IPS-15b (cell line): ENCODE results near the gene KCNA4.
"Not testable (repeated sequence)": the region's sequence is repeated elsewhere in the genome, so short reads cannot be mapped to it uniquely, and the experiment has no call there.

Source experiments
- H3K27me3 ChIP-seq: one replicate; pipeline ENCODE4 v1.6.1; 2013; ENCODE audit warnings: low read length; ENCODE audit not compliant: control insufficient read depth, insufficient read depth
- H3K36me3 ChIP-seq: one replicate; pipeline ENCODE4 v1.6.1; 2013; ENCODE audit warnings: low read length; ENCODE audit not compliant: control insufficient read depth, insufficient read depth
- H3K4me1 ChIP-seq: one replicate; pipeline ENCODE4 v1.6.1; 2013; ENCODE audit warnings: mild to moderate bottlenecking, low read length; ENCODE audit not compliant: control insufficient read depth, insufficient read depth
- H3K4me3 ChIP-seq: one replicate; pipeline ENCODE4 v1.5.1; 2013; ENCODE audit warnings: low read depth, low read length
- H3K9ac ChIP-seq: one replicate; pipeline ENCODE4 v1.6.1; 2013; ENCODE audit warnings: low read depth, mild to moderate bottlenecking, low read length
- H3K9me3 ChIP-seq: one replicate; pipeline ENCODE4 v1.6.1; 2013; ENCODE audit warnings: mild to moderate bottlenecking, low read length; ENCODE audit not compliant: control insufficient read depth, insufficient read depth

Gene KCNA4

GRCh38 chr11:30016588-30017363, at the start of gene KCNA4:
TSS of gene KCNA4 (minus strand) at chr11:30017030. CDS start at chr11:30012678, 4,352 bp downstream.
- H3K27me3 ChIP-seq, result peaks cover 94% of the 10 kb centered on the region
- H3K4me1 ChIP-seq, result peaks cover 2% of the 10 kb centered on the region
- H3K4me3 ChIP-seq, result peak within 1 kb of the TSS; percentile 53

GRCh38 chr11:30062103-30062502, 45.3 kb upstream of the KCNA4 start:
- H3K9me3 ChIP-seq, result peaks cover 3% of the 10 kb centered on the region

More at GRCh38 chr11:30016588-30017363, at the start of gene KCNA4:
- no peaks in the 10 kb centered on the region for H3K36me3 ChIP-seq
- H3K9ac ChIP-seq, result no peak within 1 kb of the TSS
- no peaks in the 10 kb centered on the region for H3K9me3 ChIP-seq

GRCh38 chr11:30059172-30059815, 42.5 kb upstream of the KCNA4 start:
- Histone ChIP-seq H3K9me3 (peaks cover 3% of the 10 kb centered on the region), H3K27me3 (no peaks in the 10 kb centered on the region), H3K4me3 (no peak overlapping the region), H3K36me3 (no peaks in the 10 kb centered on the region), H3K4me1 (no peaks in the 10 kb centered on the region), H3K9ac (no peak overlapping the region)

More at GRCh38 chr11:30062103-30062502, 45.3 kb upstream of the KCNA4 start:
- Histone ChIP-seq H3K27me3 (no peaks in the 10 kb centered on the region), H3K4me3 (no peak overlapping the region), H3K9ac (no peak overlapping the region), H3K4me1 (no peaks in the 10 kb centered on the region), H3K36me3 (no peaks in the 10 kb centered on the region)

DNA sequence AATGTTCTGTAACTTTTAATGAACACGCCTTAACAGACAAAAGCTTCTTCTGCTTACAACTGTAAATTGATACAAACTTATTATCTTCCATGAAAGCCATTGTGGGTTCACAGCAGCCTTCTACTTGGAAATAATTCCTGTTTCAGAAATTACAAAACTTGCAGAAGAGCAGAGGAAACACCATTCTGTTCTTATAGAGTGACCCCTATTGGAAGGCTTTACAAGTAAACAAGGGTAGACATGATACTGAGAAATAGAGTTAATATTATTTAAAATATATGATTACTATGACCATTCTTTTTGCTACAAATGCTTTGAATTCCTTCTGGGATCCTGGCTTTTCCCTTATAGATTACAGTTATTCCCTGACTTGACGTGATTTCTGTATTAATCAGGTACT, 32.4 kb upstream of the KCNA4 start:
- H3K9me3 ChIP-seq, result no peaks in the 10 kb centered on the region
- no peaks in the 10 kb centered on the region for H3K36me3 ChIP-seq
- no peak overlapping the region for H3K9ac ChIP-seq
- peaks cover 18% of the 10 kb centered on the region for H3K27me3 ChIP-seq
- H3K4me1 ChIP-seq, result no peaks in the 10 kb centered on the region
- H3K4me3 ChIP-seq, result no peak overlapping the region

- H3K4me1 ChIP-seq, result no peaks in the 10 kb centered on the region
- H3K36me3 ChIP-seq, result no peaks in the 10 kb centered on the region
- no peak overlapping the region for H3K4me3 ChIP-seq
- peaks cover 22% of the 10 kb centered on the region for H3K27me3 ChIP-seq
- no peaks in the 10 kb centered on the region for H3K9me3 ChIP-seq
- H3K9ac ChIP-seq, result no peak overlapping the region
Measured at GRCh38 chr11:30046578-30046945, 29.7 kb upstream of the KCNA4 start.

- H3K9ac ChIP-seq, result no peak overlapping the region
- H3K9me3 ChIP-seq, result no peaks in the 10 kb centered on the region
- H3K27me3 ChIP-seq, result peaks cover 22% of the 10 kb centered on the region
- no peaks in the 10 kb centered on the region for H3K36me3 ChIP-seq
- H3K4me1 ChIP-seq, result no peaks in the 10 kb centered on the region
- no peak overlapping the region for H3K4me3 ChIP-seq
Measured at GRCh38 chr11:30045921-30046577, 29.2 kb upstream of the KCNA4 start.

- Histone ChIP-seq H3K27me3 (peaks cover 28% of the 10 kb centered on the region), H3K36me3 (no peaks in the 10 kb centered on the region), H3K4me3 (no peak overlapping the region), H3K9me3 (no peaks in the 10 kb centered on the region), H3K9ac (no peak overlapping the region), H3K4me1 (no peaks in the 10 kb centered on the region)
Measured at GRCh38 chr11:30045144-30045543, 28.3 kb upstream of the KCNA4 start.

DNA sequence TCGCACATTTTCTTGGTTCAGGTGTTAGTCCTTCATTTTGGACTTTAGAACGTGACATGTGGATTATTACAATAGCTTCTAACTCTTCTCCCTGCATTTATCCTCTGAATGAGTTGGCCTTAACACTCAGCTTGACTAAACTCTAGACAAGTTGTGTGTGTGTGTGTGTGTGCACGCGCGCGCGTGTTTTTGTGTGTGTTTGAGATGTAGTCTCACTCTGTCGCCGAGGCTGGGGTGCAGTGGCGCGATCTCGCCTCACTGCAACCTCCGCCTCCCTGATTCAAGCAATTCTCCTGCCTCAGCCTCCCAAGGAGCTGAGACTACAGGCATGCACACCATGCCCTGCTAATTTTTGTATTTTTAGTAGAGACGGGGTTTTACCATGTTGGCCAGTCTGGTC, 24.3 kb upstream of the KCNA4 start:
- Histone ChIP-seq H3K9me3 (no peaks in the 10 kb centered on the region), H3K9ac (no peak overlapping the region), H3K4me3 (no peak overlapping the region), H3K27me3 (peaks cover 61% of the 10 kb centered on the region), H3K4me1 (no peaks in the 10 kb centered on the region), H3K36me3 (no peaks in the 10 kb centered on the region)

DNA sequence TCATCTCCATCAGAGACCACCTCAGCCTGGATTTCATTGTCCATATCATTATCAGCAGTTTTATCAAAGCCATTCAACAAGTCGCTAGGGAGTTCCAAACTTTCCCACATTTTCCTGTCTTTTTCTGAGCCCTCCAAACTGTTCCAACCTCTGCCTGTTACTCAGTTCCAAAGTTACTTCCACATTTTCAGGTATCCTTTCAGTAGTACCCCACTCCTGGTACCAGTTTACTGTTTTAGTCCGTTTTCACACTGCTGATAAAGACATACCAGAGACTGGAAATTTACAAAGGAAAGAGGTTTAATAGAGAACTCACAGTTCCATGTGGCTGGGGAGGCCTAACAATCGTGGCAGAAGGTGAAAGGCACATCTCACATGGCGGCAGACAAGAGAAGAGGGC, 17.9 kb upstream of the KCNA4 start:
- peaks cover 92% of the 10 kb centered on the region for H3K27me3 ChIP-seq
- H3K4me1 ChIP-seq, H3K36me3 ChIP-seq, H3K4me3 ChIP-seq, H3K9me3 ChIP-seq, H3K9ac ChIP-seq: not testable (repeated sequence)

DNA sequence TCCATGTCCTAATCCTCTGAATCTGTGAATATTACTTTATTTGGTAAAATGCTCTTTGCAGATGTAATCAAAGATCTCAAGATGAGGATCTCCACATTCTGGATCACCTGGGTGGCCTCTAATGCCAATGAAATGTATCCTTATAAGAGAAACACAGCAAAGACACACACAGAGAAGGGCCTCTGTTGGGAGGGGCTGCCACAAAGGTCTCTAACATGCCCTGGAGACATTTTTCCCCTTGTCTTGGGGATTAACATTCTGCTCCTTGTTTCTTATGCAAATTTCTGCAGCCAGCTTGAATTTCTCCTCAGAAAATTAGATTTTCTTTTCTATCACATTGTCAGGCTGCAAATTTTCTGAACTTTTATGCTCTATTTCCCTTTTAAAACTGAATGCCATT, 17.3 kb upstream of the KCNA4 start:
- H3K9me3 ChIP-seq, H3K36me3 ChIP-seq, H3K4me3 ChIP-seq, H3K4me1 ChIP-seq, H3K9ac ChIP-seq: not testable (repeated sequence)
- peaks cover 96% of the 10 kb centered on the region for H3K27me3 ChIP-seq

- no peak overlapping the region for H3K9ac ChIP-seq
- H3K4me3 ChIP-seq, result no peak overlapping the region
- H3K36me3 ChIP-seq, result no peaks in the 10 kb centered on the region
- no peaks in the 10 kb centered on the region for H3K9me3 ChIP-seq
- H3K4me1 ChIP-seq, result peaks cover 5% of the 10 kb centered on the region
- H3K27me3 ChIP-seq, result peaks cover 96% of the 10 kb centered on the region
Measured at GRCh38 chr11:30025396-30026139, 8.7 kb upstream of the KCNA4 start.
